Lung (tissue), 12 donors: ENCODE data around the gene RAB6A. TPM values are rescaled to one million over a fixed set of nuclear protein-coding genes. Genes with fewer than 3 reads are reported as not detected.

ENCODE experiments used
- ATAC-seq: fragments of 200-7000 bp; cut with Tn5 transposase; one replicate; pipeline ENCODE4 v1.9.1; 2020; ENCODE audit warnings: moderate number of reproducible peaks; ENCODE audit not compliant: insufficient read depth, low FRiP score
- DNase-seq, 3 donors: peaks; one replicate each; pipeline ENCODE4 v3.0.0-alpha.2; 2013 to 2017
- H3K27ac ChIP-seq, 2 donors: one replicate each; pipeline ENCODE4 v1.5.1; 2013; ENCODE audit warnings: mild to moderate bottlenecking in 2 of 2, moderate library complexity in 2 of 2, control low read depth in 1 of 2, inconsistent platforms in 1 of 2, low read depth in 1 of 2, low read length in 1 of 2
- H3K27me3 ChIP-seq, 3 donors: one replicate each; pipeline ENCODE4 v1.5.1; 2013; ENCODE audit warnings: low read length in 2 of 3; ENCODE audit not compliant: control insufficient read depth in 3 of 3, insufficient read depth in 3 of 3
- H3K36me3 ChIP-seq, 4 donors: one replicate each; pipeline ENCODE4 v1.5.1; 2013; ENCODE audit warnings: low read length in 4 of 4, mild to moderate bottlenecking in 1 of 4, moderate library complexity in 1 of 4; ENCODE audit not compliant: control insufficient read depth in 4 of 4, insufficient read depth in 4 of 4
- H3K4me1 ChIP-seq, 5 donors: one replicate each; pipeline ENCODE4 v1.5.1; 2013; ENCODE audit warnings: low read length in 5 of 5, mild to moderate bottlenecking in 2 of 5, moderate library complexity in 1 of 5; ENCODE audit not compliant: control insufficient read depth in 5 of 5, insufficient read depth in 5 of 5
- H3K4me3 ChIP-seq: one replicate; pipeline ENCODE4 v1.5.1; 2013; ENCODE audit warnings: mild to moderate bottlenecking, control low read depth, moderate library complexity
- H3K9ac ChIP-seq, 2 donors: one replicate each; pipeline ENCODE4 v1.5.1; 2013; ENCODE audit warnings: low read length in 2 of 2, control low read depth in 1 of 2; ENCODE audit not compliant: insufficient read depth in 1 of 2
- H3K9me3 ChIP-seq, 4 donors: one replicate each; pipeline ENCODE4 v1.5.1; 2013; ENCODE audit warnings: low read length in 3 of 4, mild to moderate bottlenecking in 1 of 4, moderate library complexity in 1 of 4; ENCODE audit not compliant: control insufficient read depth in 4 of 4, insufficient read depth in 3 of 4
- WGBS, 2 donors: extraction: QIAGEN DNeasy Blood & Tissue Kit; methylation state at CpG; one replicate each; pipeline ENCODE4 v1.1.7; 2013; 5-methylcytosine and 5-hydroxymethylcytosine counted together
- polyA plus RNA-seq, 2 donors: library from polyadenylated mRNA; stranded (reverse); fragments of 200-250 nt; gene quantifications; one replicate each; pipeline ENCODE4 v1.2.1, GENCODE V29; 2013
- total RNA-seq, 2 donors: library from RNA; depleted of rRNA in 1 of 2; stranded (reverse); fragments of >200 nt in 1 of 2; gene quantifications; one replicate each; pipeline ENCODE4 v1.2.1, GENCODE V29; 2014 to 2021
- TF ChIP-seq, protein P1 (sequence below): IDR thresholded peaks from 2 replicates; pipeline ENCODE4 v1.5.1; 2012; ENCODE audit warnings: mild to moderate bottlenecking; ENCODE audit errors: control extremely low read depth, extremely low read depth
- donor health status: control.
- donor health status: control.
- donor health status: Bipolar disorder and iron deficiency.
- donor health status: healthy.
- donor health status: DM: yes; HTN: yes; CAD: no.

The RAB6A gene
- total and polyA plus RNA-seq, 4 donors, result 45.8 to 159 (median 81.8) TPM

DNA sequence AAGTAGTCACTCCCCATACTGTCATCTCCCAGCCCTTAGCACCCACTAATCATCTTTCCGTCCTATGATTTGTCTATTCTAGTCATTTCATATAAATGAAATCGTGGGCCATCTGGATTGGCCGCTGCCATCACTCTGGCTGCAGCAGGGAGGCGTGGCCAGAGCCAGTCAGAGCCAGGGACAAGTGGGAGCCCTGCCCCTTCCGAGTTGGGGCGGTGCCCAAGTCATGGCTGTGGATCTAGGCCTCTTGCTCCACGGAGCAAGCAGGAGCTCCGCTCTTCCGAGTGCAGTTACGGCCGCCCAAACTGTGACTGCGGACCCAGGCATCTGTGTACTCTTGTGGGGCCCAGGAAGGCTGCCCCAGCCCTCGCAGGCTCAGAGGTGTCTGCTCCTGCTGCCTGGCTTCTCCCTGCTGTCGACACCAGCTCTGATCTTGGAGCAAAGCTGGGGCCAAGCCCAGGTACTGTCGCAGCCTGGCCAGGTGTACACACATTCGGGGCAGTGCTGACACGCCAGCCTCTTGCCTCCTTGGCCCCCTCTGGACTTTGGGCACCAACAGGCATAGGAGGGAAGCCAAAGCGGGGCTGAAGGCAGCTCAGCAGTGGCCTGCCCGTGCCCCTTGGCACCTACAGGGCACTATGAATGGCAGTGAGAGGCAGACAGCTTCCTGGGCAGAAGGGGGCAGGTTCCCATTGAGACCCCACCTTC, 35.2 kb upstream of the RAB6A start:
- Histone ChIP-seq H3K9ac (no peak overlapping the region), H3K36me3 (peaks cover 0 to 15% (median 6%) of the 10 kb centered on the region in 4 donors), H3K27ac (peak overlapping the region in 1 of 2 donors; percentile 62), H3K4me3 (no peak overlapping the region), H3K27me3 (no peaks in the 10 kb centered on the region), H3K9me3 (no peaks in the 10 kb centered on the region), H3K4me1 (peaks cover 0 to 4% (median 0%) of the 10 kb centered on the region in 5 donors)
- 92 to 96% methylated on average over 19 of the region's 19 CpGs for WGBS, 2 donors
- TF ChIP-seq, protein P1, sequence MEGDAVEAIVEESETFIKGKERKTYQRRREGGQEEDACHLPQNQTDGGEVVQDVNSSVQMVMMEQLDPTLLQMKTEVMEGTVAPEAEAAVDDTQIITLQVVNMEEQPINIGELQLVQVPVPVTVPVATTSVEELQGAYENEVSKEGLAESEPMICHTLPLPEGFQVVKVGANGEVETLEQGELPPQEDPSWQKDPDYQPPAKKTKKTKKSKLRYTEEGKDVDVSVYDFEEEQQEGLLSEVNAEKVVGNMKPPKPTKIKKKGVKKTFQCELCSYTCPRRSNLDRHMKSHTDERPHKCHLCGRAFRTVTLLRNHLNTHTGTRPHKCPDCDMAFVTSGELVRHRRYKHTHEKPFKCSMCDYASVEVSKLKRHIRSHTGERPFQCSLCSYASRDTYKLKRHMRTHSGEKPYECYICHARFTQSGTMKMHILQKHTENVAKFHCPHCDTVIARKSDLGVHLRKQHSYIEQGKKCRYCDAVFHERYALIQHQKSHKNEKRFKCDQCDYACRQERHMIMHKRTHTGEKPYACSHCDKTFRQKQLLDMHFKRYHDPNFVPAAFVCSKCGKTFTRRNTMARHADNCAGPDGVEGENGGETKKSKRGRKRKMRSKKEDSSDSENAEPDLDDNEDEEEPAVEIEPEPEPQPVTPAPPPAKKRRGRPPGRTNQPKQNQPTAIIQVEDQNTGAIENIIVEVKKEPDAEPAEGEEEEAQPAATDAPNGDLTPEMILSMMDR, result no peak
- no peak for DNase-seq
- no peak for ATAC-seq

DNA sequence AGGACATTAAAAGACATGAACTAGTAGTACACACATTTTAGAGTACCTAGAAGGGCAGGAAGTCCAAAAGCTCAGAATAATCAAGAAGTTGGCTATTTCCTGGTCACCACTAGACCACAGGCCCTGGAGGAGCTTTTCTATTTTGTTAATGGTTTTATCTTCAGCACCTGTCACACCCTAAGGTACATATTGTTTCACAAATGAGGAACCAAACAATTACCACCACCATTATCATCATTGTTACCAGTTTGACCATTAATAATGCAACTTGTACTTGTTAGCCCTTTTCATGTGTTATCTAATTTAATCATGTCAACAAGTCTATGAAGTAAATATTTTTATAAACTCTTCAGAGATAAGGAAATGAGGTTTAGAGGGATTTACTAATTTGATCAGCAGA, 31.7 kb upstream of the RAB6A start:
- no peaks in the 10 kb centered on the region for H3K4me1 ChIP-seq
- H3K27me3 ChIP-seq, result no peaks in the 10 kb centered on the region
- DNase-seq, result no peak
- H3K27ac ChIP-seq, result no peak overlapping the region
- TF ChIP-seq, protein P1, result no peak
- no peak overlapping the region for H3K9ac ChIP-seq
- ATAC-seq, result no peak
- no peak overlapping the region for H3K4me3 ChIP-seq
- no peaks in the 10 kb centered on the region for H3K9me3 ChIP-seq
- peaks cover 0 to 15% (median 5%) of the 10 kb centered on the region in 4 donors for H3K36me3 ChIP-seq

DNA sequence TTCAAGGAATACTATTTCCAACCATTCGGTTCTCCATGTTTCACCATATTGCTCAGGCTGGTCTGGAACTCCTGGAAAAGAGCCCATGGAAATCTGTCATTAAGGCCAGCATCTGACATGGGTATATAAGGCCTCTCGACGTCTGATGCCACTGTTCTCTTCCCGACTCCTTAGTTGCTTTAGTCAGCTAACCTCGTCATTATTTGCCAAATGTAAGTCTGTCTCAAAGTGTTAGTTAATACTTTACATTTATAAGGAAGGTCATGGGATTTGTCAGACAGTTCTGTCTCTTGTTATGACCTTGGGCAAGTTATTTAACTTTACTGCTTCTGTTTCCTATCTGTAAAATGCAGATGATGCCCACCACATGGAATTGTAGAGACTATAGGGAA, 28.4 kb upstream of the RAB6A start:
- no peaks in the 10 kb centered on the region for H3K27me3 ChIP-seq
- peaks cover 0 to 4% (median 0%) of the 10 kb centered on the region in 5 donors for H3K4me1 ChIP-seq
- H3K9ac ChIP-seq, result no peak overlapping the region
- H3K4me3 ChIP-seq, result no peak overlapping the region
- H3K36me3 ChIP-seq, result peaks cover 0 to 4% (median 0%) of the 10 kb centered on the region in 4 donors
- WGBS, 2 donors, result 71 to 80% methylated on average over 5 of the region's 5 CpGs
- TF ChIP-seq, protein P1, result no peak
- no peak for DNase-seq
- peak overlapping the region in 1 of 2 donors; percentile 25 for H3K27ac ChIP-seq
- H3K9me3 ChIP-seq, result no peaks in the 10 kb centered on the region
- no peak for ATAC-seq
